ENCODE data around the gene ANKRD49.

The ANKRD49 gene

DNA sequence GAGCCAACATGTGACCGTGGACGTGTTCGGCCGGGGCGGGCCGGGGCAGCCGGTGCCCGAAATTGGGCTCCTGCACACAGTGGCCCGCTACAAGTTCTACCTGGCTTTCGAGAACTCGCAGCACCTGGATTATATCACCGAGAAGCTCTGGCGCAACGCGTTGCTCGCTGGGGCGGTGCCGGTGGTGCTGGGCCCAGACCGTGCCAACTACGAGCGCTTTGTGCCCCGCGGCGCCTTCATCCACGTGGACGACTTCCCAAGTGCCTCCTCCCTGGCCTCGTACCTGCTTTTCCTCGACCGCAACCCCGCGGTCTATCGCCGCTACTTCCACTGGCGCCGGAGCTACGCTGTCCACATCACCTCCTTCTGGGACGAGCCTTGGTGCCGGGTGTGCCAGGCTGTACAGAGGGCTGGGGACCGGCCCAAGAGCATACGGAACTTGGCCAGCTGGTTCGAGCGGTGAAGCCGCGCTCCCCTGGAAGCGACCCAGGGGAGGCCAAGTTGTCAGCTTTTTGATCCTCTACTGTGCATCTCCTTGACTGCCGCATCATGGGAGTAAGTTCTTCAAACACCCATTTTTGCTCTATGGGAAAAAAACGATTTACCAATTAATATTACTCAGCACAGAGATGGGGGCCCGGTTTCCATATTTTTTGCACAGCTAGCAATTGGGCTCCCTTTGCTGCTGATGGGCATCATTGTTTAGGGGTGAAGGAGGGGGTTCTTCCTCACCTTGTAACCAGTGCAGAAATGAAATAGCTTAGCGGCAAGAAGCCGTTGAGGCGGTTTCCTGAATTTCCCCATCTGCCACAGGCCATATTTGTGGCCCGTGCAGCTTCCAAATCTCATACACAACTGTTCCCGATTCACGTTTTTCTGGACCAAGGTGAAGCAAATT is 51.7 kb downstream of the ANKRD49 start:
- no peak for DNase-seq

DNA sequence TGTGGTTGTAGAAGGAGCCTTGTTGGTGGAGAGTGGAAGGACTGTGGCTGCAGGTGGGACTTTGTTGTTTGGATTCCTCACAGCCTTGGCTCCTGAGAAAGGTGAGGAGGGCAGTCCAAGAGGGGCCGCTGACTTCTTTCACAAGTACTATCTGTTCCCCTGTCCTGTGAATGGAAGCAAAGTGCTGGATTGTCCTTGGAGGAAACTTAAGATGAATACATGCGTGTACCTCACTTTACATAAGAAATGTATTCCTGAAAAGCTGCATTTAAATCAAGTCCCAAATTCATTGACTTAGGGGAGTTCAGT is 52.3 kb downstream of the ANKRD49 start:
- no peak for DNase-seq

DNA sequence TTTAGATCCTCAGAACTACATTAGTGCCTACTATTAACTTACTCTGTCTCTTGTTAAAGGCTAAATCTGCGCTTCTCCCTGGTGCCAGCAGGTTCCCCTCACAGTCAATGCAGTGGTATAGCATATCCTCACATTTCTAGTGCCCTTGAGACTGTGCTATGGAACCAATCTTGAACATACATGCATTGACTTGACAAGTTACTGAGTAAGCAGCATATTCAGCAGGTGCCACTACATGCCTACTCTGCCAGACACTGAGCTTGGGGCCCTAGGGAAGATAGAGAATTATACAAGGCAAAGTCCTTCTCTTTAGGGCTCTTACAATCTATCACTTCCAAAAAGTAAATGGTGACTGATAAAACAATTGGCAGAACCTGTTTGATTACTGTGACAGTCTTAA is 53.1 kb downstream of the ANKRD49 start:
- DNase-seq: no peak

DNA sequence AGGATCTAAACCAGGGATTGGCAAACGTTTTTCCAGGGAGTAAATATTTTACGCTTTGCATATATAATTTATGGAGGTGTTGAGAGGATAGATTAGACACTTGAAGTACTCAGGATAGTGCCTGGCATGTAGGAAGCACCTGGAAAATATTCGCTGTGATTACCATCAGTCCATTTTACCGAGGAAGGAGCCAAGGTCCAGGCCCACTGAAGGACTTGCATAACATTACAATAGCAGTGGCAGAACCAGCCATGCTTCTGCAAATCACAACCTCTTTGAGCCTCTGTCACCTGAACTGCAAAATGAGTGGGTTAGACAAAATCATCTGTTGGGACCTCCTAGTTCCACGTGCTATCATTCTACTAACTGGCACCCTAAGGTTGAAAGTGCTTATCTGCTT is 55.4 kb downstream of the ANKRD49 start:
- no peak for DNase-seq

All from NCI-H1417 treated with DMSO at 0.1 percent for 48 hours (cell line).